ENCODE measurements around the gene PARP9. TPM values are rescaled to one million over a fixed set of nuclear protein-coding genes. Genes with fewer than 3 reads are reported as not detected.

The PARP9 gene
- total and polyA plus RNA-seq, 2 of the 8 experiments (the other 6 are each of a cell fraction or from before 2014, with no cell fraction given) = 3.7 to 4.5 TPM

DNA sequence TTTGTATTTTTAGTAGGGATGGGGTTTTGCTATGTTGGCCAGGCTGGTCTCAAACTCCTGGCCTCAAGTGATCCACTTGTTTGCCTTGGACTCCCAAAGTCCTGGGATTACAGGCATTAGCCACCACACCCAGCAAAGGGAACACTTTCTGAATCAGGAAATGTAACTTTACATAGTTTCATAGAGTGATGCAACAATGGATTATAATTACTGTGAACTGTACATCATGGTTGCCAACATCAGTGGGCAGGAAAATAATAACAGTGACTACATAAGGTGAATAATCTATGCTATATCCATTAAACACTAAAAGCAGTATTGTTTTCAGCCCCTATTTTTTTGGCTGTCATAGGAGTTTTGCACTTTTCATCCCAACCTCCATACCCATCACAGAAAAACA is 44.4 kb downstream of the PARP9 start:
- H4K5ac ChIP-seq (ENCODE audit: insufficient read length, low read depth, low read length) = no peak overlapping the region
- no peaks in the 10 kb centered on the region for H3K9me3 ChIP-seq (ENCODE audit: insufficient read depth in 2 of 2, low read depth in 1 of 2, low read length in 1 of 2)
- ChIA-PET POLR2A (ENCODE audit: partially characterized antibody) (no interaction called here), CTCF (ENCODE audit: partially characterized antibody) (no interaction called here)
- no peak overlapping the region for H2BK12ac ChIP-seq (ENCODE audit: low read depth, low read length)
- no peak overlapping the region for H3K18ac ChIP-seq (ENCODE audit: extremely low read depth, low read length)
- H2AFZ ChIP-seq (ENCODE audit: low read length) = no peak overlapping the region
- H3K23ac ChIP-seq (ENCODE audit: insufficient read length) = no peak overlapping the region
- FAIRE-seq (no peak), DNase-seq (ENCODE audit: low read depth in 1 of 2, low spot score in 2 of 2) (no peak)
- no peaks in the 10 kb centered on the region for H3K36me3 ChIP-seq (ENCODE audit: control insufficient read depth in 2 of 4, insufficient read depth in 4 of 4, low read length in 3 of 4)
- H3K4me2 ChIP-seq (ENCODE audit: insufficient read depth in 1 of 2, low read depth in 2 of 2, low read length in 2 of 2) = no peak overlapping the region
- H3K4ac ChIP-seq (replicated peaks; ENCODE audit: insufficient read length, low read depth, low read length) = no peak overlapping the region
- no peaks in the 10 kb centered on the region for H3K4me1 ChIP-seq (replicated peaks in 1 of 4; ENCODE audit: control insufficient read depth in 3 of 4, insufficient read depth in 4 of 4, low read length in 3 of 4)
- no peak overlapping the region for H2BK5ac ChIP-seq (ENCODE audit: low read depth, low read length)
- no peak overlapping the region for H3K14ac ChIP-seq (ENCODE audit: insufficient read length)
- H3K27me3 ChIP-seq (replicated peaks in 1 of 4; ENCODE audit: control insufficient read depth in 3 of 4, extremely low read depth in 1 of 4, insufficient read depth in 3 of 4, low read length in 3 of 4) = no peaks in the 10 kb centered on the region
- peaks cover 2% of the 10 kb centered on the region; the same call in 1 of the 2 replicates for H3K23me2 ChIP-seq (ENCODE audit: low read depth, low read length)
- H2BK120ac ChIP-seq (replicated peaks; ENCODE audit: low read depth, low read length) = no peak overlapping the region
- H3K9ac ChIP-seq (replicated peaks in 1 of 4; ENCODE audit: extremely low read depth in 1 of 4, low read depth in 3 of 4, low read length in 3 of 4) = no peak overlapping the region
- no peak overlapping the region for H3K56ac ChIP-seq (replicated peaks; ENCODE audit: insufficient read length, low read depth, low read length)
- H4K91ac ChIP-seq (replicated peaks; ENCODE audit: insufficient read length, low read length) = no peak overlapping the region
- no peak overlapping the region for H2BK20ac ChIP-seq (ENCODE audit: low read length)
- no peak overlapping the region for H2BK15ac ChIP-seq (ENCODE audit: low read length)
- no peaks in the 10 kb centered on the region for H3K79me2 ChIP-seq (ENCODE audit: control insufficient read depth in 1 of 2, insufficient read depth in 2 of 2, low read length in 2 of 2)
- H2AK5ac ChIP-seq (ENCODE audit: low read depth, low read length) = no peak overlapping the region
- TF ChIP-seq CREB1 (IDR thresholded peaks at IDR 0.05) (no peak), EZH2 (IDR thresholded peaks at IDR 0.05; ENCODE audit: low read depth, low read length, severe bottlenecking) (no peak), NRF1 (IDR thresholded peaks at IDR 0.05; ENCODE audit: low read depth, low read length) (no peak)
- H3K79me1 ChIP-seq (ENCODE audit: low read depth, low read length) = no peaks in the 10 kb centered on the region
- H4K8ac ChIP-seq (ENCODE audit: extremely low read depth, insufficient read depth, low read length) = no peak overlapping the region
- H3K4me3 ChIP-seq (ENCODE audit: extremely low read depth in 1 of 4, insufficient read depth in 2 of 4, low read depth in 3 of 4, low read length in 4 of 4) = no peak overlapping the region
- no peak overlapping the region for H3K27ac ChIP-seq (ENCODE audit: low read depth, low read length)
- H4K20me1 ChIP-seq (replicated peaks in 1 of 2; ENCODE audit: control insufficient read depth in 1 of 2, insufficient read depth in 2 of 2, low read length in 2 of 2) = no peaks in the 10 kb centered on the region
